HL-60 (cell line): ENCODE results near the gene CILP2.

ENCODE experiments used
- DNase-seq, 2 experiments: peaks; one replicate each; pipeline ENCODE4 v3.0.0-alpha.2; 2010 to 2020; ENCODE audit warnings: low read depth in 1 of 2, low spot score in 1 of 2
- H3K27ac ChIP-seq: fragments of 250-450 bp; sonication (Bioruptor Pico); replicated peaks from 2 replicates; pipeline ENCODE4 v1.5.1; 2020; ENCODE audit warnings: mild to moderate bottlenecking, moderate library complexity
- H3K27me3 ChIP-seq: fragments of 250-450 bp; sonication (Bioruptor Pico); 2 replicates; pipeline ENCODE4 v1.5.1; 2021; ENCODE audit warnings: mild to moderate bottlenecking, moderate library complexity; ENCODE audit not compliant: insufficient read depth, poor library complexity, severe bottlenecking
- H3K4me3 ChIP-seq: replicated peaks from 2 replicates; pipeline ENCODE4 v1.5.1; 2011; ENCODE audit warnings: mild to moderate bottlenecking, control low read depth, low read length; ENCODE audit not compliant: insufficient read depth
- CTCF ChIP-seq: IDR thresholded peaks from one replicate; pipeline ENCODE4 v1.5.1; 2011; ENCODE audit warnings: low read length, control low read depth, inconsistent platforms; ENCODE audit not compliant: insufficient read depth
- GABPA ChIP-seq: IDR thresholded peaks from 2 replicates; pipeline ENCODE4 v1.6.1; 2012; ENCODE audit warnings: low read depth
- POLR2AphosphoS5 ChIP-seq: IDR thresholded peaks from 2 replicates; pipeline ENCODE4 v1.6.1; 2012; ENCODE audit warnings: low read depth
- REST ChIP-seq: IDR thresholded peaks from 2 replicates; pipeline ENCODE4 v1.6.1; 2012; ENCODE audit warnings: low read depth; ENCODE audit not compliant: insufficient replicate concordance
- SPI1 ChIP-seq: IDR thresholded peaks from 2 replicates; pipeline ENCODE4 v1.6.1; 2012; ENCODE audit warnings: low read depth, mild to moderate bottlenecking, borderline replicate concordance

CILP2 gene

GRCh38 chr19:19523177-19523576 lies 14.9 kb upstream of the CILP2 start:
- Histone ChIP-seq H3K4me3 (no peak overlapping the region), H3K27ac (no peak overlapping the region; the same call in 1 of the 2 replicates), H3K27me3 (no peaks in the 10 kb centered on the region)
- TF ChIP-seq REST (no peak), POLR2AphosphoS5 (no peak)
- DNase-seq = no peak

- no peaks in the 10 kb centered on the region for H3K27me3 ChIP-seq
- TF ChIP-seq POLR2AphosphoS5 = no peak
- TF ChIP-seq REST = no peak
- DNase-seq = peak in 1 of 2 experiments; percentile 36
- H3K4me3 ChIP-seq = no peak overlapping the region
- H3K27ac ChIP-seq = no peak overlapping the region; the same call in 1 of the 2 replicates
Measured at GRCh38 chr19:19524053-19524452, 14.0 kb upstream of the CILP2 start.

GRCh38 chr19:19525611-19526380 lies 12.3 kb upstream of the CILP2 start:
- H3K4me3 ChIP-seq = no peak overlapping the region
- H3K27me3 ChIP-seq = no peaks in the 10 kb centered on the region
- TF ChIP-seq GABPA = no peak
- TF ChIP-seq POLR2AphosphoS5 = 0 out of 2 replicates have a peak, but pooled peaks have one; percentile 6
- TF ChIP-seq SPI1 = no peak
- TF ChIP-seq CTCF = no peak
- no peak for TF ChIP-seq REST
- DNase-seq = no peak
- no peak overlapping the region for H3K27ac ChIP-seq

GRCh38 chr19:19526581-19527370 lies 11.3 kb upstream of the CILP2 start:
- no peak for DNase-seq
- TF ChIP-seq GABPA (no peak), POLR2AphosphoS5 (no peak), SPI1 (no peak), CTCF (no peak), REST (no peak)
- Histone ChIP-seq H3K27ac (no peak overlapping the region), H3K4me3 (no peak overlapping the region), H3K27me3 (no peaks in the 10 kb centered on the region)
